GM11168 (cell line): Measurements from ENCODE around the gene SPTBN1.
"Not testable (repeated sequence)": the region's sequence is repeated elsewhere in the genome, so short reads cannot be mapped to it uniquely, and the experiment has no call there.

ENCODE experiments used
- in situ Hi-C: fragments of 300-500 bp; cut with MboI; formaldehyde crosslinking; loops from one replicate; pipeline ENCODE4 v1.12.0; 2022; ENCODE audit warnings: low sequenced_read_pairs; ENCODE audit not compliant: unreplicated experiment

The SPTBN1 gene

DNA sequence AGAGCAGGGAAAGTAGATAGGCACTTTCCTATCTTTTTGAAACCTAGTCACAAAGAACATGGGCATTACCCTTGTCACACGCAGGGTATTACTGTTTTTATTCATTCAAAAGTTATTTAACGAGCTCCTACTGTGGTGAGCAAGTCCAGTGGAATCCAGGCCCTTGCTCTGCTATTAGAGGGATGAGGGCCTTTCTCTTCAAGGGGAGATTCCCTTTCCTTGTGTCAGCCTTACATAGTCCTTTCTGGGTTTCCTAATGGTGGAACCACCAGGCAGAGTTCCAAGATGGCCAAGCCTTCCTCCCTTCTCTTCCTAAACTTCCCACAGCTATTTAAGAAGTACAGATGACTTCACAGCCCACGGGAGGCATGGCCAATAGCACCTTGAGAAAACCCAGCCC lies 64.6 kb downstream of the SPTBN1 start:
- in situ Hi-C loops: loop anchor here (25.0 kb wide), 2 partner anchors 317 to 408 kb away; partner anchors contain the start of gene ACYP2

DNA sequence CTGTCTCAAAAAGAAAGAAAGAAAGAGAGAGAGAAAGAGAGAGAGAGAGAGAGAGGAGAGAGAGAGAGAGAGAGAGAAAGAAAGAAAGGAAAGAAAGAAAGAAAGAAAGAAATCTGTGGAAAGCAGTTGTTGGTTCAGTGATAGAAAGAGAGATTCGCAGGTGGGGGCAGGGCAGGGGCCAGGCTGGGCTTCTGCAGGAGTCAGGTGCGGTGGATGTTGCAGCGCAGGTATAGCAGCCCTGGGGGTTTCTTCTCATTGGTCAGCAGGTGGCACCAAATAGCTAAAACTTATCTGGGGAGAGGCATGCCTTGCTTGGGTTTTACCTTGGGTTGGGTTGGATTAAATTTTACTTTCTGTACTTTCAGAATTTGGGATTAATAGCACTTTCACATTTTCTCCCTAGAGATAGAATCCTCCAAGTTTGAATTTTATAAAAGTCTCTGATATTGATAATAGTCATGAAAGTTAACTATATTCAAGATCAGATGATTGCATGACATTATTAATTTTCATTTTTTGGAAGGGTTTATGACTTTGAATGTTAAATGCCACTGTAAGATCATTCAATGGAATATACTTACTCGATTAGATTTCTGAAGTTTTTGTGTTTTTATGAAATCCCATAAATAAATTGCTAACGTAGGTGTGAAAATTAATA lies 66.6 kb downstream of the SPTBN1 start:
- in situ Hi-C loops: loop anchor here (25.0 kb wide), 2 partner anchors 315 to 410 kb away; partner anchors contain the start of gene ACYP2

DNA sequence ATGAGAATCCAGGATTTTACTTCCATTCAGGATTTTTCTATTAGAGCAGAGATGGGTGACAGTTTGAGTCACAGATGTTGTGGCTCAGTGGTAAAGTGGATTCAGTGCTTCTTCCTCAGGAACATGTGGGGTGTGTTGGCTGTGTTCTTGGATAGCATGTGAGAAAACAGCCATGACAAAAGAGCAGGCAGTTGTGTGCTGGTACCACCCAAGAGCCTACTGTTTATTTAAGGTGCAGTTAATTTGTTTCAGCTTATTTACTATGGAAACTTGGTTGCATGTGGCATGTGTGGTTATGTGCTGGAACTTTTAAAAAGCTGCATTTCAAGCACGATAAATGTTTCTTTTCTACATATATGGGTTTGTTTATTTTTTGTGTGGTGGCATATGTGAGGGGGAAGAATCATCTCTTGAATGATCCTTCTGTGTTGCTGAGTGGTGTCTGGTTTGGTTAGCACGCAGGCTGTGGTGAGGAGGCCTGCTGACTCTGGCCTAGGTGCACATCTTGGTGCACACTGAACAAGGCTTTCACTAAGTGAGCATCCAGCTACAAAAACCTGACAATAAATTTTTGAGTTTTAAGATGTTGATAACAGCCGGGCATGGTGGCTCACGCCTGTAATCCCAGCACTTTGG lies 67.3 kb downstream of the SPTBN1 start:
- in situ Hi-C loops: loop anchor here (25.0 kb wide), 2 partner anchors 314 to 411 kb away; partner anchors contain the start of gene ACYP2

DNA sequence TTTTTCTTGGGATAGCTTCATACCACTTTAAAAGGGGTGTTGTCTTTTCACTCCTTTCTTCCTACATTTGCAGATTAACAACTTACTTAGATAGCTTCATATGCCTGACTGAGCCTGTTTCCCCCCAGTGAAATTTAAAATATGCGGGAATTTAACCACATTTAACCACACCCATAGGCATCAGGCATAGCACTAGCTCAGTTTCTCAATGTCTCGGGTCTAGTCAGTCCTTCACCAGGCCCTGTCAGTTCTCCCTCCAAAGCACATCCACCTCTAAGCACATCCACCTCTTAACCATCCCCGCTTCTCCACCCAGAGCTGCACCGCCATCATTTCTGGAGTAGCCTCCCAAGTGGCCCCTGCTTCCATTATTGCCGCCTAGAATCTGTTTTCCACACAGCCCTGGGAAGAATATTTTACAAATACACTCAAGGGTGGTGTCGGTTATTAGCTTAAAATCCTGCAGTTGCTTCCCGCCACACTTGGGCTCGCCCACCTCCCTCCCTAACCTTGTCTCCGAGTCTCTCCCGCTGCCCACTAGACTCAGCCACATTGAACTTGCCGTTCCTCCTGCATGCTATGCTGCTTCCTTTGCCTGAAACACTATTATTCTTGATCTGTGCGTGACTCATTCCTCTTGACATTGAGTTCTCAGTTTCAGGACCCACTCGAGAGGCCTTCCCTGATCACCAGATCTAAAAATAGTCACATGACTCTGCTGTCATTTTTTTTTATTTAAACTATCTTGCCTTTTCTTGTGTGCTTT lies 68.3 kb downstream of the SPTBN1 start:
- in situ Hi-C loops: loop anchor here (25.0 kb wide), 2 partner anchors 313 to 412 kb away; partner anchors contain the start of gene ACYP2

DNA sequence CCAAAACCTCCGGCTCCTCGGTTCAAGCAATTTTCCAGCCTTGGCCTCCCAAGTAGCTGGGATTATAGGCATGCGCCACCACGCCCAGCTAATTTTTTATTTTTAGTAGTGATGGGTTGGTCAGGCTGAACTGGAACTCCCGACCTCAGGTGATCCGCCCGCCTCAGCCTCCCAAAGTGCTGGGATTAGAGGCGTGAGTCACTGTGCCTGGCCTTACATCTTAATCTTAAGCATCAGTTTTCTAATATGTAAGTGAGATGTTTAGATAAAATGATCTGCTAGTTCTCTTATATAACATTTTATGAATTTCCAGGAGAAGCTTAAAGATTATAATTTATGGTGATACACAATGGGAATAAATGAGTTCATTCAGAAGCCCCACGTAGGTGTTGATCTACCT lies 69.2 kb downstream of the SPTBN1 start:
- in situ Hi-C loops: no loop called here

DNA sequence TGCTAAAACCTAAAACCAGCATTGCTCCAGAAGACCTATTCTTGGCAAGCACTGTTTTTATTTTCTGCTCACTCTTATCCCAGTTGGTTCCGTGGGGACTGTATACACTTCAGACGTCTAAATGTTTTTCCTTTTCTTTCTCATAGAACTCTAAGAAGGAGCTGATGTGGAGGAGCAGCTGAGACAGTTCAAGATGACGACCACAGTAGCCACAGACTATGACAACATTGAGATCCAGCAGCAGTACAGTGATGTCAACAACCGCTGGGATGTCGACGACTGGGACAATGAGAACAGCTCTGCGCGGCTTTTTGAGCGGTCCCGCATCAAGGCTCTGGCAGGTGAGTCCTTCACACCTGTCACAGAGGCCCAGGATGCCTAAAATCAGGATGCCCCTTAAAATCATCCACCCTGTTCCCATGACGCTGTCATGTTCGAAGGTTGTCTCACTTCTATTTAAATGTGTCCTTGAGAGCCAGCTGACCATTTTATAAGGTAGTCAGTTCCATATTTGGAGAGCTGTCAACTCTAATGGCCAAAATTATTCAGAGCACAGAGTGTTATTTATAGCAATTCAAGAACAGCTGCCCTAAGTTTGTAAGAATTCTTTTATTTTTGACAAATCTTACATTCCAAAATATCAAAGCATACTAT lies 70.2 kb downstream of the SPTBN1 start:
- in situ Hi-C loops: no loop called here

DNA sequence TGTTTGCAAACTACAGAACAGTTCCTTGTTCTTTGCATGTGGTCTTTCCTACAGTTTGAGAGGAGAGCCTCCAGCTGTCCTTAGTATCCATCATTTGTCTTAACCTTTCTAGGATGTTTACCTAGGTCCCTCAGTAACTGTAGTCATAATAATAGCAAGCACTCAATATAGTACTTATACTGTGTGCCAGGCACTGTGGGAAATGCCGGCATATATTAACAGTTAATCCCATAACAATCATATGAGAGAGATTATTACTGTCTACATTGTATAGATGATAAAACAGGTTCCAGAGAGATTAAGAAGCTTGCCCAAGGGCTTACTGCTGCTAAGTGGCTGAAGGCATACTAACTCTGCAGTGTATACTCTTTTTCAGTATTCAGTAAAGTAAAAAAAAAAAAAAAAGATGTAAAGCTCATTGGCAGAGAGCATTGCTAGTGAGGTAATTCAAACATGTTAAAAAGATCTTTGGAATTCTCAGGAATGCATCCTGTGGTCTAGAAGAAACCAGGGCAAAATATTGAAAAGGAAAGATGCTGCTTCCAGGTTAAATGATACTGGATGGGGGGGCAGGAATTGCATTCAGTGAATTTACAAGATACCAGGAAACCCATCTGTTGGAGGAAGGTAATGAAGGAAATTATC lies 72.3 kb downstream of the SPTBN1 start:
- in situ Hi-C loops: no loop called here

DNA sequence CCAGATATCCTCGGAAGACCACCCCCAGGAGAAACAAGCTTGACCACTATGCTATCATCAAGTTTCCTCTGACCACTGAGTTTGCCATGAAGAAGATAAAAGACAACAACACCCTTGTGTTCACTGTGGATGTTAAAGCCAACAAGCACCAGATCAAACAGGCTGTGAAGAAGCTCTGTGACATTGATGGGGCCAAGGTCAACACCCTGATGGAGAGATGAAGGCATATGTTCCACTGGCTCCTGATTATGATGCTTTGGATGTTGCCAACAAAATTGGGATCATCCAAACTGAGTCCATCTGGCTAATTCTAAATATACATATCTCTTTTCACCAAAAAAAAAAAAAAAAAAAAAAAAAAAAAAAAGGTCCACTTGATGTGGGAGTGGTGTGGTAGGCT lies 73.4 kb downstream of the SPTBN1 start:
- in situ Hi-C loops: not testable (repeated sequence)

DNA sequence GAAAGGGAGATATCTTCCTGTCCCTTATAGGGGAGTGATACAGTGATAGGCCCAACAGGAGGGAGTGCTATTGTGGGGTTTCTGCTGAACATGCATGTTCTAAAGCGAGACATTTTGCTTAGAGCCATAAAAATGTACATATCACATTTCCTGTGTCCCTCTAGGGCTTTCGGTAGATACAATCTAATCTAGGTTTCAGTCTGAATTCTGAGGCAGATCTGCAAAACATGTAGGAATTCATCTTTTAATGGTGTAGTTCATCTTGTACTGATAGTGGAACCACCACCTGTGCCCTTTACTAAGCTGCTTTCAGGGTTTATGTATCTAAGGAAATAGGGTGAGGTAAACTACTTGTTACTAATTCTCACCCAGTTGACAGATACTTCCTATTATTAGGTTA lies 73.8 kb downstream of the SPTBN1 start:
- in situ Hi-C loops: no loop called here

DNA sequence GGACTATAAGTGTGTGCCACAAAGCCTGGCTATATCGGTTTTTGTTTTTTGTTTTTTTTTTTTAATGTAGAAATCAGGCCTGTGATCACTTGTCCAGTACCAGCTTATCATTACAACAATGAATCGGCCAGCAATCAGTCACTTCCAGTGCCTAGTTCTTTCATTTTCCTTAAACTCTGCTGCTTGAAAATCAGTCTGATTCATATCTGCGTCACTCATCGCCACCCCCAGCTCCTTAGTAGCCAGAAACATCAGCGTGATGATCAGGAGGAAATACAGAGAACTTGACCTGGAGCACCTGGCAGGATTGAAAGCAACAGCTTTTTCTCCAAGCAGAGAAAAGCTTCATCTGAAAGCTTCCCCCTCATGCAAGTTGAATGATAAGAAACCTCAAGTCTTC lies 75.4 kb downstream of the SPTBN1 start:
- in situ Hi-C loops: no loop called here

DNA sequence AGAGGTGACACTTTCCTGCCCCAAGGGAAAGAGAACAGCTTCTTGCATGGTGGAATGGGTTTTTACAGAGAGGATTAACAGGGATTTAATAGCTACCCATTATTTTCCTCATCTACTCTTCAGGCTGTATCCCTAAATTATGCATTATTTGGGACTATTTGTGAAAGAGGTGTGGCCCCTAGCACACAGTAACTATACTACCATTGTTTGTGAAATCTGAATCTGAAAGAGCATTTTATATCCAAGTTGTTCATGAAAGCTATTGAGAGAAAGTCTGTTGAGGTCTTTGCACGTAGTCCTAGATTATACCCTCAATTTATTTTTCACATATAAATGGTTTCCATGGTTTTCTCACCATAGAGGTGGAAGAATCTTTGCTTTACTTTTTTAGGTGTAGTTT lies 78.1 kb downstream of the SPTBN1 start:
- in situ Hi-C loops: no loop called here

DNA sequence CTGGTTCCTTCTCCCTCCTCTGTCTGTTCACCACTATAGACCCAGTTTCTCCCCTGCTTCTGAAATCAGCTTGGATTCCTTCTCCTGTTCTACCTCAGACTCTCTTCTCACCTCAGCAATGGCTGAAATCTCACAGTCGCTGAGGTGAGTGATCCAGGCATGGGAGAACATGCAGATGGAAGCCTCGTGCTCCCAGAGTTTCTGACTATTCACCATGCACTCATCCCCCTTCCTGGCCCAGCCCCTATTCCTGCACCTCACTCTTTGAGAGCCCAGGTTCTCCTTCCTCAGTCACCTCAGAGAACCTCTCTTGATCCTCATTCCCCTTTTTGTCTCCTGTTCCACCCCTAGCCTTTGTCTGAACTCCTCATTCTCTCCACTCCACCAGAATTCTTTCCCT lies 78.5 kb downstream of the SPTBN1 start:
- in situ Hi-C loops: no loop called here

DNA sequence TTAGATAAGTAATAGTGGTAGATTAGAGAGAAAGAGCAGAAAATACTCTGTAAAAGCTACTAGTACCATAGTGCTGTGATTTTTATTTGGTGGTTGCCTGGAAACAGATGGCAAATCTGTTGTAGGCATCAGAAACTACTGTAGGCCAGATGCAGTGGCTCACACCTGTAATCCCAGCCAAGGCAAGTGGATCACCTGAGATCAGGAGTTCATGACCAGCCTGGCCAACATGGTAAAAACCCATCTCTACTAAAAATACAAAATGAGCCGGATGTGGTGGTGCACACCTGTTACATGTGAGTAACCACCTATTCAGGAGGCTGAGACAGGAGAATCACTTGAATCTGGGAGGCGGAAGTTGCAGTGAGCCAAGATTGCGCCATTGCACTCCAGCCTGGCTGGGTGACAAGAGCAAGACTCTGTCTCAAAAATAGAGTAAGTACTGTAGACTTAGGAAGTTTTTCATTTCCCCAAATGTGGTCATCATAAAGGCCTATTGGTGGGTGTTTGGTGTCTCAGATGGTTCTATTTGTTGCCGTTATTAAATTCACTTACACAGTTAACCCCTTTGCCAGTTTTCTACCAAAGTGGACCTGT lies 79.6 kb downstream of the SPTBN1 start:
- in situ Hi-C loops: no loop called here

DNA sequence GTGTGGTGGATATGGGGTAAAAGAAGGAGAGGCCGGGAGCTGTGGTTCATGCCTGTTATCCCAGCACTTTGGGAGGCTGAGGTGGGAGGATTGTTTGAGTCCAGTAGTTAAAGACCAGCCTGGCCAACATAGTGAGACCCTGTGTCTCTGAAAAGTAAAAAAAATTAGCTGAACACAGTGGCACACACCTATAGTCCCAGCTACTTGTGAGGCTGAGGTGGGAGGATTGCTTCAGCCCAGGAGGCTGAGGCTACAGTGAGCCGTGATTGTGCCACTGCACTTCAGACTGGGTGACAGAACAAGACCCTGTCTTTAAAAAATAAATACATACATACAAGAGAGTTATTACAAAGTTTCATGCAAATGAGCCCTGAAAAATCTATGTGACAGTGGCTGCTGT lies 80.6 kb downstream of the SPTBN1 start:
- in situ Hi-C loops: no loop called here

DNA sequence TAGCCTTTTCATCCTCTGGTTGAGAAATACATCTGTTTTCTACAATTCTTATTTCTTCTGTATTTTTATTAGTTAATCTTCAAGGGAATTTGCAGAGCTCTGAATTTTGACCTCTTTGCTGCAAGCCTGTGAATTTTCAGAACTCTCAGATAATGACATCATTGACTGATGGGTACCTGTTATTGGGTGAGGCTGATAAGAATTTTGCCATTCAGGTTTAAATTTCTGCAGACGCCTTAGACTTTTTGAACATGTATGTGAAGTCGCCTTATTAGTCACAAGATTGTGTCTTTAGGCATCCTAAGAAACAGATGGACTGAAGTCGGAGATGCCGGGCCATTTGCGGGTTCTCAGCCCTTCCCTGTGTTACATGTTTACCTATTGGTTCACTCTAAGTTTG lies 82.4 kb downstream of the SPTBN1 start:
- in situ Hi-C loops: no loop called here

DNA sequence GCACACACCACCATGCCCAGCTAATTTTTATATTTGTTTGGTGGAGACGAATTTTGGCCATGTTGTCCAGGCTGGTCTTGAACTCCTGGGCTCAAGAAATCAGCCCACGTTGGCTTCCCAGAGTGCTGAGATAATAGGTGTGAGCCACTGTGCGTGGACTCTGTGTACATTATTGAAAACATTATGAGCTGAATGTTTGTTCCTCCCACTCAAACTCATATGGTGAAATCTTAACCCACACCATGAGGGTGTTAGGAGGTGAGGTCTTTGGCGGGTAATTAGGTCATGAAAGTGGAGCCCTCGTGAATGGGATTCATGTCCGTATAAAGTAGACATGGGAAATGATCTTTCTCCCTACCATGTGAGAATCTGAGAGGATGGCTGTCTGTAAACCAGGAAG lies 83.6 kb downstream of the SPTBN1 start:
- in situ Hi-C loops: no loop called here

DNA sequence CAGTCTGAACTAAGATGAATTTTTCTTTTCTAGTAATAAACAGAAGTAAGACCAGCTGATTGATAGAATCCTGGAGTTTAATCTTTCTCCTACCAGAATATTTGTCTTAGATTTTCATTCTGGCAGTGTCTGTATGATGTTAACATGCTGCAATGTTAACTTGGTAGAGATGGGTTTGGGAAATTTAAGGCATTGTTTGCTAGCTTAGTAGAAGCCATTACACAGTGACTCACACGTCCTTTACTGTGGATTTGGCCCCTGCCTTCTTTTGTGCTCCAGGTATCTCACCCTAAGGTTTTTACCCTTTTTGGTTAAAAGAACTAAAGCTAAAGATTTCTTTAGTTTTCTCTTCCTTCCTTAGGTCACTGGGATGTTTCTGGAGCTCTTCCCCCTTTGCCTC lies 84.1 kb downstream of the SPTBN1 start:
- in situ Hi-C loops: no loop called here

DNA sequence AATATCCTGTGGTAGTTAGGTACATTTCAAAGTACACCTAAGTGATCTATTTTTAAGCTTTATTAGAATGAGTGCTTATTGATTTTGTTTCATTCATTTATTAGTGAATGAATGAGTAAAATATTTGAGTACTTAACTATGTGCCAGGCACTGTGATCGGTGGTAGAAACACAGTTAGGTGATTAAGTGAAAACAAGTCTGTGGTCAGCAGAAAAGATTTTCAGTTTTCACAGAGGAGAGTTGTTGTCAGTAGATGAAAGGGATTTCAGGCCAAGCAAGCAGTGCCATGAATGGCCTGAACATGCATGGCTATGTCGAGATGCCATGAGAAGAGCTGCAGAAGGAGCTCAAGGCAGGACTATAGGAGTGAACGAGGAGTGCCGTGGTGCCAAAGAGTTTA lies 85.9 kb downstream of the SPTBN1 start:
- in situ Hi-C loops: no loop called here

DNA sequence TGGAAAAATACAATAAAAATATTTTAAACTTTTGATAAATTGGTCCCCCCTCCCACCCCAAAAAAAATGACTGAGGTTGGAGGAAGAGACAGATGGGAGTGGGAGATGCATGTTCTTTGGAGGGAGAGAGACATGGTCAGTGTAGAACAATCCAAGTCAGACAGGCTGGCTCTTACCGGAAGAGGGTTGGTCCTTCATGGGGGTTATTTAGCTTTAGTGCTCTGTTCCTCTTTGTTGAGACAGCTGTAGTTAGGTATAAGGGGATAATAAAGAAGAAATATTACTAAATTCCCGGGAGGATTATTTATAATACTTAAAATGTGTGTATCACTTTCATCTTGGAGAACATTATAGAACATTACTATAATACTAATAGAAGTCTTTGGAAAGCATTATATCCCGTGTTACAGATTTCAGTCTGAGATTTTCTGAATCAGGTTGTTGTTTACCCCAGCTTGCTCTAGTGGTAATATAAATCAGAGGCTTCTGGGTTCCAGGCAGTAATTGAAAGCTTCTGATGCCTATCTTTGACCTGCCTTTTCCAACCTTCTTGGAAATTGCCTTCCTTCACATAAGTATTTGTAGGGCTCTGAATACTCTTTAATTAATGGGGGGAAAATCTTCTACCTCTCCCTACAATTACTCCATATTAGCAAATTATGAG lies 87.7 kb downstream of the SPTBN1 start:
- in situ Hi-C loops: no loop called here
